HG02870 (cell line): ENCODE results near the gene ALG5.

Experiments
- ATAC-seq: cut with Tn5 transposase; IDR thresholded peaks from one replicate; pipeline ENCODE4 v1.9.1; 2021; ENCODE audit warnings: mild to moderate bottlenecking, moderate library complexity; ENCODE audit not compliant: unreplicated experiment

Gene ALG5

GRCh38 chr13:36915896-36916640, 83.1 kb downstream of the ALG5 start:
- ATAC-seq, result no peak

- ATAC-seq, result no peak
Measured at GRCh38 chr13:36915106-36915505, 84.0 kb downstream of the ALG5 start.

DNA sequence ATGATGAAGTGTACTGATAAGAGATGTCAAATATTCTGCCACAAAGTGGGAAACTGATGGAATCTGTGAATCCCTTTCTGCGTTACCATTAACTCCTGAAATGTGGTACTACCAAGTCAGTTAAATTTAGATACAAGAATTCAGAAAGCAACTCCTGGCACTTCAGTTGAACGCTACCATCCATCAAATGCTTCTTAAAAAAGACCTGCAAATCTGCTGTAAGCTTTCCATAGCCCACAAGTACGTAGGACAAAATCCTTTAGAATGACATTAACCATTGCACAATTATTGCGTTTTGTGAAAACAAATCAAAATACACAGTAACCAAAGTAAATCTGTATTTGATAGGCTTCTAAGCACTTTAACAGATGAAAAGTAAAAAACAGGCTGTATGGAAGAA, 84.5 kb downstream of the ALG5 start:
- no peak for ATAC-seq

DNA sequence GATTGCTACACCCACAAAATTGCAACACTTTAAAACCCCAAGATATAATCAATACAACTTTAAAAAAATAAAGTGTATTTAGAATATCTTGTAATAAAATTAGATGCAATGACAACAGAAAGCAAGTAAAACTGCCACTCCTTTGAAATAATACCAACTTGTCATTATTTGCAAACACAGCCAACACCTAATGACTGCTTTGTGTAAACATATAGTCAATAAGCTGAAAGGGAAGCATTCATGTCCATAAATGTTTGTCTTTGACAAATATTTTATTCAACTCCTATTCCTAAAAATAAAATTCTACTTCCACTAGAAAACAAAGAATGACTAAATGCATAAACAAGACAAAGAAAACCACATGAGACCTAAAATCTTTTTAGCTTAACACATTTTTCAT, 85.7 kb downstream of the ALG5 start:
- ATAC-seq, result no peak

DNA sequence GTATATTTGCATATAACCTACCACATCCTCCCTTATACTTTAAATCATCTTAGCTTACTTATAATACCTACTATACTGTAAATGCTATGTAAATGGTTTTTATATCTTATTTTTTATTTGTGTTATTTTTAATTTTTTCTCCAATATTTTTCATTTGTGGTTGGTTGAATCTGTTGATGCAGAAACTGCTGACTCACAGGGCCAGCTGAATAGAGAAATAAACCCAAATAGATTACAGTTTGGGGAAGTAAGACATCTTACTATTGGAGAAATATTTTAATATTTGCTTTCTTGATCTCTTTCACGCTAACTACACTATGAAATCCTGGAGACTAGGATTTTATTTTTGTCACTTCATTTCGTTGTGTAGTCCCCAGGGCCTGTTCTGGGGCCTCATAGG, 86.2 kb downstream of the ALG5 start:
- ATAC-seq, result no peak

DNA sequence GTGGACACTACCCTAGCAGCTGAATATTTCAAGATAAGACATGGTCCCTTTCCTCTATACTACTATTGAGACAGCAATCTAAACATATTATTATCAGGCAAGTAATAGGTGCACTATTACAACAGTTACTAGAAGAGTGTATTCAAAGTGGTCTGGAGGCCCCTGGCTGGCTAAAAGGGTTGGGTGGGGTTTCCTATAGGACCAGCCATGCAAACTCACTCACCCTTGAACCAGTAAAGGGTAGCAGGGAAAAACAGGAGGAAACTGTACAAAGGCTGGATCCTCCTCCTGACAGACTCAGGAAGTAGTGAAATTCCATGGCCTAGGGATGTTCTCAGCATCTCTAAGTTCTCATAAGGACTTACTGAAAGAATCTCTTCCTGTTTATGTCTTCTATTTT, 86.8 kb downstream of the ALG5 start:
- no peak for ATAC-seq

DNA sequence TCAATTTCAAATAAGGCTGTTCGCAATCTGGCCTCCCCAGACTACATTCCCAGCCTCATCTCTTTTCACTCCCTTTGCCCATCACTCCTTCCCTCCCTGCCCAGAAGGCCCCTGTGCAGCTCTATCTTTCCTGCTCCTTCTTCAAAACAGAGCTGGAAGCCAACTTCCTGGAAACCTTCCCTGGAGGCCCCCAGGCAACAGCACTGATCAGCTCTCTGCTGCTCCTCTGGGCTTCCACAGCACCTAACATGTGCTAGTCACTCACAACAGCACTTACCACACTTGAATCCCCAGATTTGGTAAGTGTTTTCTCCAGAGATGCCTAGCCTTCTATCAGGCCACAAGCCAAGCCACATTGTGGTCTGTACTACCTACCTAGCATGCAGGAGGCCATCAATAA, 88.6 kb downstream of the ALG5 start:
- no peak for ATAC-seq

DNA sequence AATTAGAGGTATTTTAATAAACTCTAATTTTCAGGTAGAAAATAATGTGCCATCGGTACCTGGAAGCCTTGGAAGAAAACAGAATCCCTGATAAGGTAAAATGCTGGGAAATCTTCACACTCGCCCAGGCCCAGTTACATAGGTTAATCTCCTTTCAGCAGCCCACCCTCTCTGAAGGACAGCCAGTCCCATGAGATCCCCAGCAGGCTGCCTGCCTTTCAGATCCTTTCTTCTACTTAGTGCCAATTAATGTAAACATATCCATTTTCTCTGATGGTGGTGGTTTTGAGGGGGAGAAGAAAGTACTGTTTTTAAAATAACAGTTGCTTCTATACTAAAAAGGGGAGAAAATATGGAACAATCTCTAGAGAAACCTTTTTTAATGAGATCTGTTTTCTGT, 91.3 kb downstream of the ALG5 start:
- ATAC-seq, result no peak

- ATAC-seq, result no peak
Measured at GRCh38 chr13:36907266-36907665, 91.9 kb downstream of the ALG5 start.

- no peak for ATAC-seq
Measured at GRCh38 chr13:36905944-36906343, 93.2 kb downstream of the ALG5 start.

DNA sequence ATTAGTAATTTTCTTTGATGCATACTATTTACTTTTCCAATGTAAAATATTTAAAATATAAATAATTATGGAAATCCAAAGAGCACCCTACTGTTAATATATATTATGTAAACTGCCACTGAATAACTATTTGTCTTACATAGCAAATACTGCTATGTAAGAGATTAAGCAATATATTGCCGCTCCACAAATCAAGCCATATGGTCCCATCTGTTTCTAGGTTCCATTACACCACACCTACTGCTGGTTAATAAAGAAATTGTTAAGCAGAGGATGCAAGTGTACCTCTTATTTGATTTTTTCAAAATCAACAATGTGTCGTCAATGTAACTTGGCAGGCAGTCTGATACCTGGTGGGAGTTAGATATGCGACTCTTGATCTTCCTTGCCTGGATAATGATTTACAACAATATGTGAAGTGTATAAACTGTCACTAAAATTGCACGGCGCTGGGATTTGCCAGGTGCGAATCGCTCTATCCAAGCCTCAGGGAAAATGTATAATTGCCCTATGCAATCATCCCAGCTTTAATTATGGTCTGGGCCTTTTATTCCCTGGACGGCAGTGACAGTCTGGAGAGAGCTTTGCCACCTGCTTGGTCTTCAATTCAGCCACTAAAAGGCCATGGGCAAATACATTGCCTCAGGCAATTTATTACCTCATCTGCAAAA, 95.1 kb downstream of the ALG5 start:
- no peak for ATAC-seq
